H9 (cell line): ENCODE measurements around the gene SSTR3. TPM values are rescaled to one million over a fixed set of nuclear protein-coding genes. Genes with fewer than 3 reads are reported as not detected.

Experiments
- DNase-seq: peaks from one replicate; pipeline ENCODE4 v3.0.0-alpha.2; 2017
- H2AFZ ChIP-seq: one replicate; pipeline ENCODE4 v1.6.1; 2013; ENCODE audit warnings: mild to moderate bottlenecking, low read length, control low read depth, moderate library complexity
- H2AK5ac ChIP-seq: 2 replicates; pipeline ENCODE4 v1.6.1; 2013; ENCODE audit warnings: low read length, control low read depth, mixed read lengths; ENCODE audit not compliant: insufficient read length
- H2BK120ac ChIP-seq: one replicate; pipeline ENCODE4 v1.6.1; 2013; ENCODE audit warnings: low read depth, mild to moderate bottlenecking, low read length, control low read depth, inconsistent platforms; ENCODE audit not compliant: poor library complexity, severe bottlenecking
- H2BK12ac ChIP-seq: 2 replicates; pipeline ENCODE4 v1.6.1; 2013; ENCODE audit warnings: low read length, control low read depth, mixed read lengths, low read depth; ENCODE audit not compliant: insufficient read length
- H2BK15ac ChIP-seq: 2 replicates; pipeline ENCODE4 v1.6.1; 2013; ENCODE audit warnings: low read depth, low read length, control low read depth
- H2BK20ac ChIP-seq: one replicate; pipeline ENCODE4 v1.6.1; 2013; ENCODE audit warnings: low read depth, mild to moderate bottlenecking, low read length, control low read depth, inconsistent platforms; ENCODE audit not compliant: poor library complexity, severe bottlenecking
- H2BK5ac ChIP-seq: 2 replicates; pipeline ENCODE4 v1.6.1; 2013; ENCODE audit warnings: low read length, control low read depth, mixed read lengths; ENCODE audit not compliant: insufficient read length
- H3K14ac ChIP-seq: 2 replicates; pipeline ENCODE4 v1.6.1; 2013; ENCODE audit warnings: low read length, control low read depth; ENCODE audit not compliant: insufficient read depth
- H3K18ac ChIP-seq: 2 replicates; pipeline ENCODE4 v1.6.1; 2013; ENCODE audit warnings: low read depth, mild to moderate bottlenecking, mixed read lengths, low read length, control low read depth; ENCODE audit not compliant: insufficient read length
- H3K23ac ChIP-seq: 2 replicates; pipeline ENCODE4 v1.6.1; 2013; ENCODE audit warnings: low read length, control low read depth, mixed read lengths, low read depth; ENCODE audit not compliant: insufficient read length
- H3K23me2 ChIP-seq: 2 replicates; pipeline ENCODE4 v1.6.1; 2013; ENCODE audit warnings: low read depth, mild to moderate bottlenecking, mixed read lengths, low read length, control low read depth; ENCODE audit not compliant: insufficient read length, poor library complexity, severe bottlenecking
- H3K27ac ChIP-seq: 2 replicates; pipeline ENCODE4 v1.5.1; 2013; ENCODE audit warnings: low read length, control low read depth, mixed read lengths, low read depth; ENCODE audit not compliant: insufficient read length
- H3K27me3 ChIP-seq: 2 replicates; pipeline ENCODE4 v1.6.1; 2013; ENCODE audit warnings: low read length, control low read depth, inconsistent platforms; ENCODE audit not compliant: insufficient read depth
- H3K4ac ChIP-seq: 2 replicates; pipeline ENCODE4 v1.6.1; 2013; ENCODE audit warnings: low read depth, mild to moderate bottlenecking, control low read depth, inconsistent platforms, low read length, moderate library complexity
- H3K4me1 ChIP-seq: 2 replicates; pipeline ENCODE4 v1.6.1; 2013; ENCODE audit warnings: low read length, control low read depth, inconsistent platforms; ENCODE audit not compliant: insufficient read depth
- H3K4me2 ChIP-seq: 2 replicates; pipeline ENCODE4 v1.6.1; 2013; ENCODE audit warnings: low read length, control low read depth, mixed read lengths; ENCODE audit not compliant: insufficient read length, insufficient read depth
- H3K56ac ChIP-seq: 2 replicates; pipeline ENCODE4 v1.6.1; 2013; ENCODE audit warnings: low read depth, mild to moderate bottlenecking, mixed read lengths, low read length, control low read depth; ENCODE audit not compliant: insufficient read length
- H3K79me1 ChIP-seq: 2 replicates; pipeline ENCODE4 v1.6.1; 2013; ENCODE audit warnings: low read depth, mild to moderate bottlenecking, moderate library complexity, low read length, control low read depth, inconsistent platforms; ENCODE audit not compliant: insufficient read depth, poor library complexity, severe bottlenecking
- H3K79me2 ChIP-seq: 2 replicates; pipeline ENCODE4 v1.6.1; 2013; ENCODE audit warnings: low read length, control low read depth, inconsistent platforms; ENCODE audit not compliant: insufficient read depth
- H3K9ac ChIP-seq: 2 replicates; pipeline ENCODE4 v1.6.1; 2013; ENCODE audit warnings: low read length, control low read depth, mixed read lengths; ENCODE audit not compliant: insufficient read length; ENCODE audit errors: extremely low read depth
- H3K9me3 ChIP-seq: one replicate; pipeline ENCODE4 v1.6.1; 2013; ENCODE audit warnings: low read depth, low read length, inconsistent platforms; ENCODE audit not compliant: control insufficient read depth
- H3T11ph ChIP-seq: one replicate; pipeline ENCODE4 v1.6.1; 2013; ENCODE audit warnings: mild to moderate bottlenecking, low read length, control low read depth, inconsistent platforms
- H4K20me1 ChIP-seq: one replicate; pipeline ENCODE4 v1.6.1; 2013; ENCODE audit not compliant: control insufficient read depth, insufficient read length, insufficient read depth
- H4K5ac ChIP-seq: 2 replicates; pipeline ENCODE4 v1.6.1; 2013; ENCODE audit warnings: low read depth, mild to moderate bottlenecking, mixed read lengths, low read length, control low read depth; ENCODE audit not compliant: insufficient read length
- H4K8ac ChIP-seq: replicated peaks from 2 replicates; pipeline ENCODE4 v1.6.1; 2013; ENCODE audit warnings: low read length, control low read depth, mixed read lengths, low read depth; ENCODE audit not compliant: insufficient read length
- H4K91ac ChIP-seq: 2 replicates; pipeline ENCODE4 v1.6.1; 2013; ENCODE audit warnings: low read depth, mild to moderate bottlenecking, moderate library complexity, mixed read lengths, low read length, control low read depth; ENCODE audit not compliant: insufficient read length
- H3K27ac Mint-ChIP-seq, 3 experiments: 2 replicates in 2 of 3; 3 replicates in 1 of 3; pipeline ENCODE4 v1.8.0; 2020 to 2021; ENCODE audit warnings: mixed read lengths in 3 of 3, mild to moderate bottlenecking in 1 of 3, moderate library complexity in 1 of 3
- H3K27me3 Mint-ChIP-seq: 2 replicates; pipeline ENCODE4 v1.8.0; 2021; ENCODE audit warnings: low read depth, mild to moderate bottlenecking, moderate library complexity, mixed read lengths
- H3K36me3 Mint-ChIP-seq, 3 experiments: 2 replicates in 2 of 3; 3 replicates in 1 of 3; pipeline ENCODE4 v1.8.0; 2020 to 2021; ENCODE audit warnings: low read depth in 3 of 3, mixed read lengths in 3 of 3; ENCODE audit not compliant: insufficient read depth in 1 of 3
- H3K4me1 Mint-ChIP-seq, 2 experiments: 2 replicates each; pipeline ENCODE4 v1.8.0; 2020; ENCODE audit warnings: mixed read lengths in 2 of 2
- H3K4me3 Mint-ChIP-seq, 2 experiments: 2 replicates in 1 of 2; 3 replicates in 1 of 2; pipeline ENCODE4 v1.8.0; 2020 to 2021; ENCODE audit warnings: mild to moderate bottlenecking in 2 of 2, mixed read lengths in 2 of 2, moderate library complexity in 1 of 2
- H3K9me3 Mint-ChIP-seq, 2 experiments: 2 replicates in 1 of 2; 3 replicates in 1 of 2; pipeline ENCODE4 v1.8.0; 2020; ENCODE audit warnings: mild to moderate bottlenecking in 2 of 2, mixed read lengths in 2 of 2, moderate library complexity in 1 of 2
- WGBS: extraction: QIAGEN DNeasy Blood & Tissue Kit; methylation state at CpG from one replicate; pipeline ENCODE4 v1.1.7; 2013; ENCODE audit warnings: missing lambda C conversion rate, low lambda C conversion rate, mixed read lengths; ENCODE audit not compliant: insufficient read length; ENCODE audit errors: extremely low coverage; 5-methylcytosine and 5-hydroxymethylcytosine counted together
- total RNA-seq: library from RNA; stranded (reverse); gene quantifications from 2 replicates; pipeline ENCODE4 v1.2.1, GENCODE V29; 2021
- TF ChIP-seq, protein P1 (sequence below): fragments of 200-600 bp; sonication (generic); conservative IDR thresholded peaks from 3 replicates; pipeline ENCODE4 v1.8.0; 2021; ENCODE audit warnings: antibody characterized with exemption, mild to moderate bottlenecking

Gene SSTR3
- total RNA-seq, 1 experiment from 2014 or later: 0.68 TPM

DNA sequence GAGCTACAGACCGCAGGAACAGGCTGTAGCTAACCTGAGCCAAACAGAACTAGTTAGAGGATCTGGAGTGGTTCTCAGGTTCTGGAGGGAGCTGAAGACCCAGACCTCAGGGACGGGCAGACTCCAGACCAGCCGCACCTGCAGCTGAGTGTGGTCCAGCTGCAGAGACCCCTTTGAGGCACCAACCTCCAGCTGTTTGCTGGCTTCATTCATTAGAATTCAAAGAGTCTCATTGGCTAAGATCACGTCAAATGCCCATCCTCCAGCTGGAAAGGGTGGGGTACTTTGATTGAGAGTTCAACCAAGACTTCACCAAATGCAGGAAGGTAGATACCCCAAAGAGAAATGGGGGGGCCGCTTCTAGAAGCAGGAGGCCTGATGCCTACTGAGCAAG lies 49.2 kb downstream of the SSTR3 start:
- TF ChIP-seq, protein P1, sequence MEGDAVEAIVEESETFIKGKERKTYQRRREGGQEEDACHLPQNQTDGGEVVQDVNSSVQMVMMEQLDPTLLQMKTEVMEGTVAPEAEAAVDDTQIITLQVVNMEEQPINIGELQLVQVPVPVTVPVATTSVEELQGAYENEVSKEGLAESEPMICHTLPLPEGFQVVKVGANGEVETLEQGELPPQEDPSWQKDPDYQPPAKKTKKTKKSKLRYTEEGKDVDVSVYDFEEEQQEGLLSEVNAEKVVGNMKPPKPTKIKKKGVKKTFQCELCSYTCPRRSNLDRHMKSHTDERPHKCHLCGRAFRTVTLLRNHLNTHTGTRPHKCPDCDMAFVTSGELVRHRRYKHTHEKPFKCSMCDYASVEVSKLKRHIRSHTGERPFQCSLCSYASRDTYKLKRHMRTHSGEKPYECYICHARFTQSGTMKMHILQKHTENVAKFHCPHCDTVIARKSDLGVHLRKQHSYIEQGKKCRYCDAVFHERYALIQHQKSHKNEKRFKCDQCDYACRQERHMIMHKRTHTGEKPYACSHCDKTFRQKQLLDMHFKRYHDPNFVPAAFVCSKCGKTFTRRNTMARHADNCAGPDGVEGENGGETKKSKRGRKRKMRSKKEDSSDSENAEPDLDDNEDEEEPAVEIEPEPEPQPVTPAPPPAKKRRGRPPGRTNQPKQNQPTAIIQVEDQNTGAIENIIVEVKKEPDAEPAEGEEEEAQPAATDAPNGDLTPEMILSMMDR: no peak
- Histone ChIP-seq H3T11ph (no peak overlapping the region), H3K56ac (no peak overlapping the region), H2BK12ac (no peak overlapping the region), H2BK20ac (no peak overlapping the region), H3K14ac (no peak overlapping the region), H3K27ac (no peak overlapping the region), H3K23ac (no peak overlapping the region), H2BK5ac (no peak overlapping the region), H3K18ac (no peak overlapping the region), H3K9me3 (no peaks in the 10 kb centered on the region), H4K8ac (no peak overlapping the region), H2BK120ac (no peak overlapping the region), H3K23me2 (no peaks in the 10 kb centered on the region), H3K79me1 (no peaks in the 10 kb centered on the region), H3K79me2 (no peaks in the 10 kb centered on the region), H3K4ac (no peak overlapping the region), H3K27me3 (no peaks in the 10 kb centered on the region), H2AFZ (no peak overlapping the region), H4K91ac (no peak overlapping the region), H3K4me2 (no peak overlapping the region), H3K9ac (no peak overlapping the region), H4K5ac (no peak overlapping the region), H4K20me1 (no peaks in the 10 kb centered on the region), H2BK15ac (no peak overlapping the region), H3K4me1 (no peaks in the 10 kb centered on the region), H2AK5ac (no peak overlapping the region)
- peaks cover 0 to 6% (median 2%) of the 10 kb centered on the region in 3 experiments; a peak in 3 of 7 replicates for H3K36me3 Mint-ChIP-seq
- WGBS: no CpG with 5 or more reads among the region's 5 CpGs
- no peak overlapping the region for H3K27ac Mint-ChIP-seq
- H3K4me3 Mint-ChIP-seq: no peak overlapping the region
- H3K4me1 Mint-ChIP-seq: peaks cover 16 to 34% of the 10 kb centered on the region in 2 experiments
- peaks cover 0 to 8% of the 10 kb centered on the region in 2 experiments; a peak in 1 of 5 replicates for H3K9me3 Mint-ChIP-seq
- peaks cover 30% of the 10 kb centered on the region for H3K27me3 Mint-ChIP-seq
- DNase-seq: no peak
